ENCODE data around the gene DPH7. TPM values are rescaled to one million over a fixed set of nuclear protein-coding genes. Genes with fewer than 3 reads are reported as not detected.
"Not testable (repeated sequence)": the region's sequence is repeated elsewhere in the genome, so short reads cannot be mapped to it uniquely, and the experiment has no call there.

Gene DPH7
- total RNA-seq, 1 donor from 2014 or later: 33.9 TPM

- DNase-seq (ENCODE audit: low spot score): no peak
These were observed 27.4 kb upstream of the DPH7 start for GRCh38 chr9:137606005-137606621.

DNA sequence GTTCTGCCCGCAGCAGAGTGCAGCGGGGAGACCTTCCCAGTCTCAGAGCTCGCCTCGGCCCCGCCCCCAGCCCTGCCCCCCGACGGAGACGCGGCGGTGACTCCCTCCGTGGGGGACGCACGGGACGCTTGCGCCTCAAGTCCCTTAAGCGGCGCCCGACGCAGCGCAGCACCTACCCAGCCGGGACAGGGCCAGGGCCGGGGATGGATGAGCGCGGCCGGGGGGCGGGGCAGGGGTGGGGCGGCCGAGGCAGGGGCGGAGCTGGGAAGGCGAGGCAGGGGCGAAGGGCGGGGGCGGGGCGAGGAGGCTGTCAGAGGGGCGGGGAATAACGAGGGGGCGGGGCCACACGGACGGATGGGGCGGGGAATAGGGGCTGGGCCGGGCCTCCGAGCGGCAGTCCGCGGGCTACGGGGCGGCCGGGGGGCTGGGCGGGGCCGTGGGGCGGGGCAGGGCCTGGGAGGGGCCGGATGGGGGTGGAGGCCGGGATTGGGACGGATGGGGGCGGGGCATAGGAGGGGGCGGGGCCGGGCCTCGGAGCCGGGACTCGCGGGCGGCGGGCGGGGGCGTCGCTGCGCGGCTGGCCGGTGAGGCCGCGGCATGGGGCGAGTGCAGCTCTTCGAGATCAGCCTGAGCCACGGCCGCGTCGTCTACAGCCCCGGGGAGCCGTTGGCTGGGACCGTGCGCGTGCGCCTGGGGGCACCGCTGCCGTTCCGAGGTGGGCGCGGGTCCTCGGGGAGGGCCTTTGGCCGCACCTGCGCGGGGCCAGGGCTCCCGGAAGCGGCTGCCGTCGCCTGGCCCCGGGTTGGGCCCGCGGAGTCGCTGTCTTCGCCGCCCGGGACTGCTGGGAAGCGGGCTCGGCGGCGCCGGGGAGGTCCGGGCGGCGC, 26.6 kb upstream of the DPH7 start, which contains the start of gene ARRDC1:
Gene ARRDC1 (plus strand): TSS at position 566 of the 884 bp plus-strand sequence. CDS start 32 bp downstream, at position 598.
- peak; percentile 94 for DNase-seq (ENCODE audit: low spot score)

DNA sequence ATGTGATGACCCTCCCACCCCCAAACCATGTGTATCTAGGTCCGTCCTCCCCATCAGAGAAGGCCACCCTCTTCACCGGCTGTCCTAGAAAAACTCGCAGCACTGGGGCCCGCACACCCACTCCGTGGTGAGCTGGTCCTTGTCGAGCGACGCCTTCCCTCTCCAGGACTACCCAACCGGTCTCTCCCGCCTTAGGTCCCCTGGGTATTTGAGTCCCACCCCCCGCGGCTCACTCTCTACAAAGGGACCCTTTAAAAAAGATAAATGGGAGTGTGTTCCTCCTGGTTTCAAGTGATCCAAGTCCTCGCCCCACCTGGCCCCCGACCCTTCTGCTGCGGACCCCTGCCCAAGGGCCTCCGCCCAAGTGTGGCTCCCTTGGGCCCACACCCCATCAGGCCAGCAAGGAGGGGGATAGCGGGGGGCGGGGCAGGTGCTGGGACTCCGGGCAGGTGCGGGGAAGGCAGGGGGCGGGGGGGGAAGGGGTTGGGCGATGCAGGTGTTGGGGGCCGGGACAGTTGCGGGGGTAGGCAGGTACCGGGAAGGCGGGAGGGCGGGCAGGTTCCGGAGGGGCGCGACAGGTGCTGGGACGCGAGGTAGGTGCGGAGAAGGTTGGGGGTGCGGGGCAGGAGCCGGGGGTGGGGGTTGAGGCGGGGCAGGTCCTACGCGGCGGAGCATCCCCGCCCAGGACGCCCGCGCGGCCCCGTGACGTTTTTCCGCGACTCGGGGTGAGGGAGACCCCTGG, 25.8 kb upstream of the DPH7 start:
- DNase-seq (ENCODE audit: low spot score): no peak

- DNase-seq (ENCODE audit: low spot score): no peak
These were observed 25.2 kb upstream of the DPH7 start for GRCh38 chr9:137603879-137604278.

DNA sequence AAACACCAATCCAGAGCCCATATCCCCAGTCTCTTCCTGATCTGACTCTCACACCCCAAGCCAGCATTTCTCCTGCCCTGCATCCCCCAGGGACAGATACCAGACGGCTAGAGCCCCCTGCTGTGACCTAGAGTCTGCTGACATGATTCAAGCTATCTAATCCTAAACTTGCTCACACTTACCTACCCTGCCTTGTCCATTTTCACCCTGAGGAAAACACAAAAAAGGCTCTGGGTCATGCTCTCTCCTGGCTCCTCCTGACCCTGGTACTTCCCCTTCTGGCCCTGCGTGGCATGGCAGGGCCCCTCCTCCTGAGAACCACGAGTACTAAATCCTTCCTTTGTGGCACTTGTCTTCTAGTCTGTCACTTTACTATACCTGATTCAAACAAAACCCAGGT, 23.9 kb upstream of the DPH7 start:
- DNase-seq (ENCODE audit: low spot score): no peak

- no peak for DNase-seq (ENCODE audit: low spot score)
These were observed 20.2 kb upstream of the DPH7 start for GRCh38 chr9:137598943-137599342.

DNA sequence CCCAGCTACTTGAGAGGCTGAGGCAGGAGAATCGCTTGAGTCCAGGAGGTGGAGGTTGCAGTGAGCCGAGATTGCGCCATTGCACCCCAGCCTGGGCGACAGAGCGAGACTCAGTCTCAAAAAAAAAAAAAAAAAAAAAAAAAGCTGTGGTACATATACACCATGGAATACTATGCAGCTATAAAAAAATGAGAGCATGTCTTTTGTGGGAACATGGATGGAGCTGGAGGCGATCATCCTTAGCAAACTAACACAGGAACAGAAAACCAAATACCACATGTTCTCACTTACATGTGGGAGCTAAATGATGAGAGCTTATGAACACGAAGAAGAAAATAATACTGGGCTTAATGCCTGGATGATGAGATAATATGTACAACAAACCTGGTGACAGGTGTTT, 17.9 kb upstream of the DPH7 start:
- not testable (repeated sequence) for DNase-seq (ENCODE audit: low spot score)

GRCh38 chr9:137593176-137593575, 14.5 kb upstream of the DPH7 start:
- DNase-seq (ENCODE audit: low spot score): no peak

- no peak for DNase-seq (ENCODE audit: low spot score)
These were observed 14.0 kb upstream of the DPH7 start for GRCh38 chr9:137592767-137593166.

- DNase-seq (ENCODE audit: low spot score): peak; percentile 89
These were observed 12.0 kb upstream of the DPH7 start, which contains the start of gene ZMYND19 for GRCh38 chr9:137590469-137591383. TSS of gene ZMYND19 (minus strand) at chr9:137590512. CDS start at chr9:137590263, 249 bp downstream.

DNA sequence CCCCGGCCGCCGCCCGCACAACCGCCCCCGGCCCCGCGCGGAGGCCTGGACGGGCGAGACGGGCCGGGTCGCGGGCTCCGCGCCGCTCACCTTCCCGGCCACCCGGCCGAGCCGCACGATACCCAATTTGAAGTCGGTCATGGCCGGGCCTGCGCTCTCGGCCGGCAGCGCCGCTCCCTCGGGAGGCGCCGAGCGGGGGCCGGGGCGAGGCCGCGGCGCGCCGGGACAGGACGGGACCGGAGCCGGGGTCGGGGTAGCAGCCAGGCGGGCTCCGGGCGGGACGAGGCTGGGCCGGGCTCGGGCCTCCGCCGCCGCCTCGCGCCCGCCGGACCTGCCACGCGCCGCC, 11.4 kb upstream of the DPH7 start:
- DNase-seq (ENCODE audit: low spot score): no peak

DNA sequence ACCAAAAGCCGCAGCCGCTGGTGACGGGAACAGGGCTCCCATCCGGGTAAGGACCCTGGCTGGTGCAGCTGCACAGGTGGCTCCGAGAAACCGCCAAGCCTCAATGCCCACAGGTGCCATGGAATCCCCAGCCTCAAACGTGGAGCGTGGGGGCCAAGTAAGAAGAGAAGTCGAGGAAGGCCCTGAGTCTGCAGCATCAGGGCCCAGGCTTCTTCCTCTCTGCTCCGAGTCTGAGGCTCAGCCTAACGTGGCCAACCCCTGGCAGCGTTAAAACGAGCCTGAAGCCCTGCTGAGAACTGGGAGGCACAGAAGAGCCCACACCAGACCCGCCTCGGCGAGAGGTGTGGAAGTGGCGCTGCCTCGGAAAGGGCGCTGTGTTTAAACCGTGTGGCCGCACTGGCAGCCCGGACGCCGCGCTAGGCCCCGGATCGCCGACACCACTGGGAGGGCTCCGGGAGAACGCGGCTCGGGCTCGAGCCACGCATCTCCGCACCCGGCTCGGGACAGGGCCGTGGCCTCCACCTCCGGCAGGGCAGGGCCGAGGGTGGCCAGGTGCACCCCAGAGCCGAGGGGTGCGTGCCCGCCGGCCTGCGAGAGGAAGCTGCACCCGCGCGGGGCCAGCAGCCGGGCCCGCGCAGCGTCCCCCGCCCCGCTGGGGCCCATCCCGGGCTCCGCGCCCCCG, 10.9 kb upstream of the DPH7 start:
- no peak for DNase-seq (ENCODE audit: low spot score)

- DNase-seq (ENCODE audit: low spot score): no peak
These were observed 10.2 kb upstream of the DPH7 start for GRCh38 chr9:137588891-137589290.

- no peak for DNase-seq (ENCODE audit: low spot score)
These were observed 9.6 kb upstream of the DPH7 start for GRCh38 chr9:137588311-137588710.

GRCh38 chr9:137586854-137587253, 8.1 kb upstream of the DPH7 start:
- DNase-seq (ENCODE audit: low spot score): no peak

DNA sequence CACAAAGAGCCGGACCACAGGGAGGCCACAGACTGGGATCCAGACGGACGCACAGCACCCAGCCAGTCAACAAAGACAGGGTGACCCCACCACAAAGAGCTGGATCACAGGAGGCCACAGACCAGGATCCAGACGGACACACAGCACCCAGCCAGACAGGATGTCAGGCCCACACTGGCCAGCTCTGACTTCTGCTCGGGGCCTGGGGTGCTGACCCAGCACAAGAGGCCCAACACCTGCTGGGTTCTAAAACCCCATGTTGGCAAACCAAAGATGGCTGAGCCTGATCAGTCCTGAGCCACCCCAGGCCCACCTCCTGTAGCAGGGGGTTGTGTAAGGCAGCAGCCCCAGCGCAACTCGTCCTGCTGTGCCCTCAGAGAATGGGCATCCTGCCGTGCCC, 5.2 kb upstream of the DPH7 start:
- DNase-seq (ENCODE audit: low spot score): no peak

DNA sequence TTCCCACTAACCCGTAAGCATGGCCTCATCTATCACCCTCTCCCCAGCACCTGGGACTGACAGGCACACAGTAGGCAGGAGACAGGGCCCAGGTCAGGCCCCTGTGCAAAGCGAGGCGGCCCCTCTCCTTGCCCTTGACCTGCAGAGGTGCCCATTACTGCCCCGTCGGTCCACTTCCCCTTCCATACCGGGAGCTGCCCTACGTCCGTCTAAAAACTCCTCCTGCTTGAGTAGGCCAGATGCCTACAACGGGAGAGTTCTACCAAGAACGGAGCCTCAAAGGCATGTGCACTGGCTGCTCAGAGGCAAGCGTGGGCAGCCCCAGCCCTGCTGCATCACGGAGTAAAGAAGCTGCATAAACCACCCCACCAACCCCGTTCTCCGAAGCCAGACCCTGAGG, 4.6 kb upstream of the DPH7 start:
- no peak for DNase-seq (ENCODE audit: low spot score)

GRCh38 chr9:137582286-137582860, 3.6 kb upstream of the DPH7 start:
- no peak for DNase-seq (ENCODE audit: low spot score)

GRCh38 chr9:137581361-137582285, 2.9 kb upstream of the DPH7 start:
- no peak for DNase-seq (ENCODE audit: low spot score)

Data from mucosa of gallbladder (tissue), 1 donor.